GM18858 (cell line): ENCODE data around the gene TXNDC17.
"Not testable (repeated sequence)": the region's sequence is repeated elsewhere in the genome, so short reads cannot be mapped to it uniquely, and the experiment has no call there.

Experiments
- ATAC-seq: cut with Tn5 transposase; IDR thresholded peaks from one replicate; pipeline ENCODE4 v1.9.1; 2021; ENCODE audit not compliant: unreplicated experiment

TXNDC17 gene

GRCh38 chr17:6640536-6641246 is at the start of gene TXNDC17, which contains the start of gene KIAA0753:
TSS of gene TXNDC17 (plus strand) at chr17:6641060. CDS start at chr17:6641083, 23 bp downstream.
TSS of gene KIAA0753 (minus strand) at chr17:6640711. CDS start at chr17:6635103, 5,608 bp downstream.
- peak; percentile 81 for ATAC-seq

- no peak for ATAC-seq
These were observed 49.2 kb upstream of the TXNDC17 start for GRCh38 chr17:6591599-6592158.

- no peak for ATAC-seq
These were observed 48.7 kb upstream of the TXNDC17 start for GRCh38 chr17:6592173-6592572.

GRCh38 chr17:6593371-6593770 is 47.5 kb upstream of the TXNDC17 start:
- ATAC-seq = not testable (repeated sequence)

- ATAC-seq = no peak
These were observed 44.8 kb upstream of the TXNDC17 start for GRCh38 chr17:6596081-6596480.

GRCh38 chr17:6596511-6596910 is 44.3 kb upstream of the TXNDC17 start:
- ATAC-seq = no peak

- ATAC-seq = no peak
These were observed 43.9 kb upstream of the TXNDC17 start for GRCh38 chr17:6596941-6597340.

GRCh38 chr17:6597727-6598126 is 43.1 kb upstream of the TXNDC17 start:
- no peak for ATAC-seq

- ATAC-seq = no peak
These were observed 41.5 kb upstream of the TXNDC17 start for GRCh38 chr17:6599364-6599763.

GRCh38 chr17:6602141-6602540 is 38.7 kb upstream of the TXNDC17 start:
- no peak for ATAC-seq

- ATAC-seq = no peak
These were observed 37.0 kb upstream of the TXNDC17 start for GRCh38 chr17:6603744-6604325.

GRCh38 chr17:6605142-6605541 is 35.7 kb upstream of the TXNDC17 start:
- ATAC-seq = no peak

- ATAC-seq = no peak
These were observed 32.5 kb upstream of the TXNDC17 start for GRCh38 chr17:6608321-6608720.

- no peak for ATAC-seq
These were observed 30.8 kb upstream of the TXNDC17 start for GRCh38 chr17:6610011-6610410.

GRCh38 chr17:6611231-6611630 is 29.6 kb upstream of the TXNDC17 start:
- ATAC-seq = no peak

- no peak for ATAC-seq
These were observed 16.9 kb upstream of the TXNDC17 start for GRCh38 chr17:6623941-6624340.

- ATAC-seq = no peak
These were observed 14.2 kb upstream of the TXNDC17 start for GRCh38 chr17:6626616-6627015.

- no peak for ATAC-seq
These were observed 13.8 kb upstream of the TXNDC17 start for GRCh38 chr17:6627019-6627418.

- ATAC-seq = no peak
These were observed 10.5 kb upstream of the TXNDC17 start for GRCh38 chr17:6630390-6630789.

- no peak for ATAC-seq
These were observed 8.3 kb upstream of the TXNDC17 start for GRCh38 chr17:6632530-6632929.

GRCh38 chr17:6633263-6633662 is 7.6 kb upstream of the TXNDC17 start:
- ATAC-seq = no peak

GRCh38 chr17:6636105-6636504 is 4.8 kb upstream of the TXNDC17 start:
- no peak for ATAC-seq
